Central memory CD4-positive, alpha-beta T cell (primary cell): ENCODE data around the gene MRPL48.
"Not testable (repeated sequence)": the region's sequence is repeated elsewhere in the genome, so short reads cannot be mapped to it uniquely, and the experiment has no call there.

ENCODE experiments used
- DNase-seq: peaks from one replicate; pipeline ENCODE4 v3.0.0; 2022

The MRPL48 gene

GRCh38 chr11:73851046-73851764 is 63.5 kb downstream of the MRPL48 start:
- DNase-seq: no peak

GRCh38 chr11:73852049-73852448 is 64.4 kb downstream of the MRPL48 start:
- no peak for DNase-seq

DNA sequence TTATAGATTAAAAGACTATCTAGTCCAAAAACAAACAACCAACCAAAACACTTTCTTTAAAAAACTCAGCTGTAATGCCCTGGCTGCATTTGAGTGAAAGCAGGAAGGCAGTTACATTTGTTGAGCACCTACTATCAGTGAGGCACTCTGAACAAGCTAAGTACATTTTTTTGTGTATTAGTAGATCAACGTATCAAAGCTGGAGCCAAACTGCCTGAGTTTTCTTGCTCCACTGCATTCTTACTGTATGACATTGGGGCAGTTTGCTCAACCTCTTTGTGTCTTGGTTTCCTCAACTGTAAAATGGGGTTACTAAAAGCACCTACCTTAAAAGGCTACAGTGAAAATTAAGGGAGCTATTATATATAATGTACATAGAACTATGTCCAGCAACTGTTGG is 67.0 kb downstream of the MRPL48 start:
- DNase-seq: no peak

GRCh38 chr11:73856031-73856567 is 68.4 kb downstream of the MRPL48 start:
- DNase-seq: no peak

DNA sequence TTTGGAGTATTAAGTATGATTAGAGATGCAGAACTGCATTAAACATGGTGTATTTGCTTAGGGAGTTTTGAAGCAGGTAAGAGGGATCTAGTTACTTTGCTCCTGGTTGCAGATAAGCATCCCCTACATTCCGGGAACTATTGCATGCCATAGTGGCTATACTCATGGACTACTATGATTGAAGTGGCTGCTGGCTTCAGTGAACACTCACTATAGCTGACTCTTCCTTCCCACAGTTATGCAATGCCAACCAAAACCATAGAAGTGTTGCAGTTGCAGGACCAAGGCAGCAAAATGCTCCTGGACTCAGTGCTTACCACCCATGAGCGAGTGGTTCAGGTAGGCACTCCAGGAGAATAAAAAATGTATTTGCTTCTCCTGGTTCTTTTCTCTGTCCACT is 72.0 kb downstream of the MRPL48 start:
- no peak for DNase-seq

GRCh38 chr11:73860202-73860601 is 72.5 kb downstream of the MRPL48 start:
- no peak for DNase-seq

DNA sequence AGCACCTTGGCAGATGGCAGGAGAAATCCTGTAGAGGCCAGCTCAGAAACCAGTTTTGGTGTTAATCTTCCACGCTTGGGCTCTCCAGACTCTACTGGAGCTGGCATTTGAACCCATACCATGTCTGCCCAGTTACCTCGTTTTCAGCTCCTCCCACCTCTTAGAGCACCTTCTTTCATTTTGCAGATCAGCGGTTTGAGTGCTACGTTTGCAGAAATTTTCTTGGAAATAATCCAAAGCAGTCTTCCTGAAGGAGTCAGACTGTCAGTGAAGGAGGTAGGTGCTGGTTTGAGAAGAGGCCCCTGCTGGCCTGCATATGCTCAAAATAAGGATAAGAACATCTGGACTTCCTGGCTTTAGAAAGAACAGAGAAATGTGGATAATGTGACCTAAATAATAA is 75.3 kb downstream of the MRPL48 start:
- no peak for DNase-seq

DNA sequence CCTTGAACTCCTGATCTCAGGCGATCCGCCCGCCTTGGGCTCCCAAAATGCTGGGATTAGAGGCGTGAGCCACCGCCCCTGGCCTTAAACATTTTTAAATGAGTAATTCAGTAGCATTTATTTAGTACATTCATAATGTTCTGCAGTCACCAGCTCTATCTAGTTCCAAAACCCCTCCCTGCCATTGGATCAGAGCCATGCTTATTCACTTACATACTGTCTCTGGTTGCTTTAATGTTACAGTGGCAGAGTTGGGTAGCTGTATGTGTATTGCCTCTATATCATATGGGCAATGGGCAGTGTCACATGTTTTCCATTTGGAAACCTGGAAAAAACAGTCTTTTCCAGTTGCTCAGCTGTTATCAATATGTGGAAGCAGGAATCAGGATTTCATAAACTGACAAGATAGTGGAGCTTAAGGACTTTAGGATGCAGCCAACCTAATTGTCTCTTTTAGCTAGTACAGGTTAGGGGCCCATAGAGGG is 78.5 kb downstream of the MRPL48 start:
- no peak for DNase-seq

GRCh38 chr11:73866586-73866996 is 78.9 kb downstream of the MRPL48 start:
- no peak for DNase-seq

- DNase-seq: no peak
These were observed 81.8 kb downstream of the MRPL48 start for GRCh38 chr11:73869332-73869949.

DNA sequence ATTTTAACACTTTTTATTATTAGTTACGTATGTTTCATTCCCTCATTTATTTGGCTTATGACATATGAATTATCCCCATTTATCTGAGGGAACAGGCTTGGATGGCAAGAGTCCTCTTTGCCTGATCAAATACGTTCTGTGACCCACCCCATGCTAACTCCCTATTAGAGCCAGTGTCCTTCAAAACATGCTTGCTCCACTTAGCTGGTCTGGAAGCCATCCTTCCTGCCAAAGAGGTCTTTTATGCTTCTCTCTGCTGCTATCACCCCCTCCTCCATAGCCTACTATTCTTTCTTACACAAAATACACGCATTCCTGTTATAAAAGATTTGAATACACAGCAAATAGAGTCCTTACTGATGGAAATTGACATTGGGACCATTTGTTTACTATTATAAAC is 82.6 kb downstream of the MRPL48 start:
- DNase-seq: no peak

GRCh38 chr11:73872749-73873357 is 85.2 kb downstream of the MRPL48 start:
- DNase-seq: no peak

DNA sequence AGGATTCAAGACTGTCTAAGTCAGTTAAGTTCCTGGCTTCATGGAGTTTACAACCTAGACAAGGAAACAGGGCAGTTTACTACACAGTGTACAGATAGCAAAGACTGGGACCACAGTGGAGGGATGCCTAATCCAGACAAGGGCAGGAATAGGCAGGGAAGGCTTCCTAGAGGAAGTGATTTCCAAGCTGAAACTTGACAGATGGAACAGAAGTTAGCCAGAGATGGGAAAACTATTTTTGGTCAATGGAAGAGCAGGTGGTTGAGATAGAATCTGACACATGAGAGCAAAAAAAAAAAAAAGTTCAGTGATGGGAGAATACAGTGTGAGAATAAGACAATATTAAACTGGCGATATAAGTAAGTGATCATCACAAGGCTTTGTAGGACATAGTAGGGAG is 87.7 kb downstream of the MRPL48 start:
- no peak for DNase-seq

DNA sequence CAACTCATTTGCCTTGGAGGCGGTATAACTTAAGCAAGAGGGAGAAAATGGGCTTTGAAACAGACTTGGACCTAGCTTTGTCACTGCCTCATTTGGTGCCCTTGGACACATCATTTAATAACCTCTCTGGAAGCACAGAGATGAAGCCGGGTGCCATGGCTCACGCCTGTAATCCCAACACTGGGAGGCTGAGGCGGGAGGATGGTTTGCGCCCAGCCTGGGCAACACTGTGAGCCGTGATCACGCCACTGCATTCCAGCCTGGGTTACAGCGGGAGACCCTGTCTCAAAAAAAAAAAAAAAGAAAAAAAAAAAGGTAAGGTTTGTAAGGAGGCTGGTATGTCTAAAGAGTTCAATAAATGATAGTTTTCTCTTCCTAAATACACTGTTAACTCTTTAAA is 88.2 kb downstream of the MRPL48 start:
- DNase-seq: no peak

DNA sequence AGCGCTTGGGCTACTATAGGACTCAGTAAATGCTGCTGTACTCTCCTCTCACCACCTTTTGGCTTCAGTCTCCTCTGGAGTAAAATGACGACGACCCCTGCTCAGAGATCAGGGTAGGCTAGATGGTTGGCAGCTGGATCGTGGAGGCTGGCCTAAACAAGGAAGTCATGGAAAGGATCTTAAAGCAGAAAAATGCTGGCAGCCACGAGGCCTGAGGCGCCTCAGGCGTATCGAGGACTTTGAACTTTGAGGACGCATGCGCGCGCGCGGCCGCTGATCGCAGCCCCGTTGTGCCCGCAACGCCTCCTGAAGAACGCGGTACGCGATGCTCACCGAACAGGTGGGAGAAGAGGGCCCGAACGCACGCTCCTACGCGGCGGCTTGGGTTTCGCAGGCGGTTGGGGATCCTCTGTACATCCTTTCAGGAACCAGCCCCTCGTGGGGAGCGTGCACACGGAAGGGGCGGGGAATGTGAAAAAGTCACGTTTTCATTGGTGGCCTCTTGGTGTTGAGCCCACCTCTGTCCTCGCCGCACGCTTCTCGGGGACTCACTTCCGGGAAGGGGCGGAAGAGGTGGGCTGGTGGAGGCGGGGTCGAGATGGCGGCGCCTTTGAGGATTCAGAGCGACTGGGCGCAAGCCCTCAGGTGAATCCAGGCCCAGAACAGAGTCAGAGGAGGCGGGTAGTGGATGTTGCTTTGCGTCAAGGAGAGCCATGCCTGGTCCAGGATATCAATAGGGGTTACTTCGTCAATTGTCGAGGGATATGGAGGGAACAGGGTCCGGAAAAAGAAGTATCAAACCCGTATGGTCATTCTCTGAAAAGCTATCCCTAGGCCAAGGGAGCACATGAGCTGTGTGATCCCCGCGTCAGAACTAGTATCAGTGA is 89.0 kb downstream of the MRPL48 start, which contains the start of the genes COA4 and PAAF1:
Gene COA4 (minus strand): TSS at position 423 of the 887 bp plus-strand sequence. CDS start 3,468 bp downstream, outside the sequence.
Gene PAAF1 (plus strand): TSS at position 576 of the 887 bp plus-strand sequence. CDS start 23 bp downstream, at position 599.
- peak; percentile 94 for DNase-seq

GRCh38 chr11:73878771-73879170 is 91.1 kb downstream of the MRPL48 start:
- no peak for DNase-seq

- DNase-seq: not testable (repeated sequence)
These were observed 92.8 kb downstream of the MRPL48 start for GRCh38 chr11:73880449-73880848.

GRCh38 chr11:73883856-73884255 is 96.2 kb downstream of the MRPL48 start:
- DNase-seq: no peak

DNA sequence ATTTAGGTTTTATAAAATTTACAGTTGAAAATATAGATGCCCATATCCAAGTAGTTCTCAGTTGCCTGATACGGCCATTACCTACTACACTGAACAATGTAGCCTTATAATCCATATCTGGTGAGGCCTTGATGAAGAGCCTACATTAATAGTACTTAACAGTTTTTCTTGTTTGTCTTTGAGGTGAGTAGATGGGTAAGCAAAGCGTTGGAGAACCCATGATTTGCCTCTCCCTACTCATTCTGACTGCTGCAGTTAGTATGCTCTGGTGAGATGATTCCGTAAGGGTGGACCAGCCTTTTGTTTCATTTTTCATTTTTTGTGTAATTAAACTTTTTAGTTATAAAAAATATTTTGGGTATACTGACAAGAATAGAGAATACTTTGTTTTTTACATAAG is 100.6 kb downstream of the MRPL48 start:
- no peak for DNase-seq

GRCh38 chr11:73889019-73889418 is 101.3 kb downstream of the MRPL48 start:
- DNase-seq: no peak

- DNase-seq: no peak
These were observed 101.9 kb downstream of the MRPL48 start for GRCh38 chr11:73889536-73889935.

GRCh38 chr11:73893041-73893440 is 105.4 kb downstream of the MRPL48 start:
- DNase-seq: no peak
